Measurements from ENCODE around the gene CAPN5.

The CAPN5 gene

GRCh38 chr11:77102246-77103210 lies 35.8 kb downstream of the CAPN5 start, which contains the start of gene OMP:
Gene OMP (plus strand): TSS chr11:77102840. CDS start chr11:77102840, 0 bp downstream.
- no peak for DNase-seq

DNA sequence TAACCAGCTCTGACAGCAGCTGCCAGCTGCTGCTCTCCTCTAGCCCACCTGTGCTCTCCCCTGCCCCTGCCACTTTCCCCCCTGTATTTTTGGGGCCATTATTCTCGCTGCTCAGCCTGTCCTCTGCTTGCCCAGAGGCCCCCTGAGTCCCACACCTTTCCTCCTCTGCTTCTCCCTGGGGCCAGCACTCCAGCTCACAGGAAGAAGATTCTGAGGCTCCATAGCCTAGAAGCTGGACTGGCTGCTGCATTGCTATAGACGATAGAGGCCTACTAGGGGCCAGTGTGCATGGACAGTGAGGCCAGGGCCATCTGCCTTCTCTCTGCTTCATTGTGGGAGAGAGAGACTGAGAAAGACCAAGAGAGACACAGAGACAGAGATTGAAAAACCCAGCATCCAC lies 36.5 kb downstream of the CAPN5 start:
- no peak for DNase-seq

DNA sequence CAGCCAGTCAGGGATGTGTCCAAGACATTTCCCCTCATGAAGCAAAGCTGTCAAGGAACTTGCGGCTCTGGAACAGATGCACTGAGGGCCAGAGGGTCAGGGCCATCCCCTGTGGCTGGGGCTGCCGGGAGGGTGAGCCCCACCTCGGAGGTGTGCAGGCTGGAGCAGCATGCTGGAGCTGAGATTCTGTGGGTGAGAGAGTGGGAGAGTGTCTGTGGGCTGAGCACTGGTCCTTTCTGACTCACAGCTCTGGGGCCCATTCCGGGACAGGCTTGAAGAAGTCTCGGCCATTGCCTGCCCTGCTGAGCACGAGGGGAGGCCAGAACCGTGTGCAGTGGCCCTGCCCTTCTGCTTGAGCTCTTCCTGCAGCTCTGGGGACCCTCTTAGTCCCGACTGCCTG lies 38.0 kb downstream of the CAPN5 start:
- DNase-seq = no peak

DNA sequence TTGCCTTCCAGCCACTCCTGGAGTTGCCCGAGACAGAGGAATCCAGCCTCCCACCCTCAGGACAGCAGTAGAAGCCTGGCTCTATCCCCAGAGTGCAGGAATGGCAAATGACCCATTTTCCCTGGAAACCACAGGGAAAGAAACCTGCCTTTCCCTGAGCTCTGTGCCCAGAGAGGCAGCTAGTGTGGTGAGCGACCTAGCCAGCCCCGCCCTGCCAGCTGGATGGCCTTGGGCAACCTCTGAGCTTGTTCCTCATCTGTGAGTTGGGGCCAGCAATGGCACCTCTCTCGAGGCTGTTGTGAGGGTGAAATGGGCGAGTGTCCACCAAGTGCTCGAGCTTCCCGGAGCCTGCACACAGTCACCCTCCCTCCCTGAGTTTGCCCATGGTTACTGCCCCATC lies 39.5 kb downstream of the CAPN5 start:
- DNase-seq = no peak

GRCh38 chr11:77106759-77107158 lies 40.0 kb downstream of the CAPN5 start:
- DNase-seq = no peak

DNA sequence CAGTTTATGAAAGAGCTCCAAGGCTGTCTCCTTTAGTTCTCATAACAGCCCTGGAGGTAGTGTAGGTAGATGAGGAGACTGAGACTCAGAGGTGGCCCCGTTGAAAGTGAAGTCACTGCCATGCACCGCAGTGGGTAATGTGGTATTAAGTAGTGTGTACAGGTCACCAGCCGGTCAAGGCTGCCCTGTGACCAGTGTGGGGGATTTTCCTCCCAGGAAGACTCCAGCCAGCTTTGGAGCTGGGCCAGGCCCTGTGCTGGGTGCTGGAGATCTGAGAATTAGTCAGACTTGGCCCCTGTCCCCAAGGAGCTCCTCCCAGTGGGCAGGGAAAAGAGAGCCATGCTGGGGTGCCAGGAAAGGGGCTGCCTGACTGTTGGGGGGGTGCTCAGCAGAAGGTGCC lies 41.2 kb downstream of the CAPN5 start:
- no peak for DNase-seq

GRCh38 chr11:77108436-77108835 lies 41.7 kb downstream of the CAPN5 start:
- no peak for DNase-seq

- DNase-seq = no peak
Observed at GRCh38 chr11:77109236-77110019, 42.7 kb downstream of the CAPN5 start.

DNA sequence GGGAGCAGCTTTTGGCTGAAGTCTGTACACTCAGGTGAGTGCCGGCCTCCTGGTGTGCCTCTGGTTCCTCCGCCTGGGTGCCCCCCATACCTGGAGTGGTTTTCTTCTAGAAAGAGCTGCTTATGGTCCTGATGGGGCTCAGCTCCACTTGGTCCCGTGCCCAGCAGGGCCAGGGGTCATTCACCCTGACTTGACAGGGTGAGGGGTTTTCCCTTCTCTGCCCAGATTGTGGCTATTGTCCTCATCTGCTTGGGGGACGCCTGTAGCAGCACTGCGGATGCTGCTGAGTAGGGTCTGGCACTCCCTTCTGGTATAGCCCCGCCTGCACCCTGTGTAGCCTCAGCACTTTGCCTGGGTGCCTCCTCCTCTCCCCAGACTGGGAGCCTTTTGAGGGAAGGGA lies 44.1 kb downstream of the CAPN5 start:
- DNase-seq = no peak

- DNase-seq = no peak
Observed at GRCh38 chr11:77111277-77111676, 44.5 kb downstream of the CAPN5 start.

DNA sequence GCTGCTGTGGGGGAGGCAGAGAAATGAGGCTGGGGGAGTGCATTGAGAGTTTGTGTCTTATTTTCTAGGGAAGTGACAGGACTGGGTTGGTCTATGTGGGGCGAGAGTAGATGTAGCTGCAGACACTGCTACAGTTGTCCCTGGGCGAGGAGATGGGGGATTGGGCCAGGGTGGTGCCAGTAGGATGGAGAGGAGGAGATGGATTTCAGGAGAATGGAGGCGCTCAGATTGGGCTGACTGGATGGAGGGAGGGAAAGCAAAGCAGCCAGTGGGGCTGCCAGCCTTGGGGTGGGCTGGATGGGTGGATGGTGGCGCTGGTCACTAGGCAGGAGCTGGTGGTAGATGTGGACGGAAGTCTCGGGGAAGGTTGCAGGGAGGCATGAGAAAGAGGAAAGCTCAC lies 45.2 kb downstream of the CAPN5 start:
- no peak for DNase-seq

GRCh38 chr11:77112641-77113381 lies 46.0 kb downstream of the CAPN5 start:
- no peak for DNase-seq

GRCh38 chr11:77113382-77114088 lies 46.8 kb downstream of the CAPN5 start:
- DNase-seq = no peak

GRCh38 chr11:77114089-77114463 lies 47.3 kb downstream of the CAPN5 start:
- no peak for DNase-seq

DNA sequence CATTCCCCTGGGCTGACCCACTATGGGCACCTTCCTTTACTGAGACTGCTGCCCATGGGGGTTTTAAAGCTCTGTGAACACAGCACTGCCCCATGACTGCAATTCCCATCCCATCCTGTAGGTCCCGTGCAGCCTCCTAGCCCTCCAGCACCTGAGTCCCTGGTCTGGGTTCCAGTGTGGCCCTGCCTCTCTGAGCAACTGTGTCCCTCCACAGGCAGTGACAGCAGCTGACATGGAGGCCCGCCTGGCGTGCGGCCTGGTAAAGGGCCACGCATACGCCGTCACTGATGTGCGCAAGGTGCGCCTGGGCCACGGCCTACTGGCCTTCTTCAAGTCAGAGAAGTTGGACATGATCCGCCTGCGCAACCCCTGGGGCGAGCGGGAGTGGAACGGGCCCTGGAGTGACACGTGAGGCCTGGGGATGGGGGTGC lies 48.4 kb downstream of the CAPN5 start:
- no peak for DNase-seq

DNA sequence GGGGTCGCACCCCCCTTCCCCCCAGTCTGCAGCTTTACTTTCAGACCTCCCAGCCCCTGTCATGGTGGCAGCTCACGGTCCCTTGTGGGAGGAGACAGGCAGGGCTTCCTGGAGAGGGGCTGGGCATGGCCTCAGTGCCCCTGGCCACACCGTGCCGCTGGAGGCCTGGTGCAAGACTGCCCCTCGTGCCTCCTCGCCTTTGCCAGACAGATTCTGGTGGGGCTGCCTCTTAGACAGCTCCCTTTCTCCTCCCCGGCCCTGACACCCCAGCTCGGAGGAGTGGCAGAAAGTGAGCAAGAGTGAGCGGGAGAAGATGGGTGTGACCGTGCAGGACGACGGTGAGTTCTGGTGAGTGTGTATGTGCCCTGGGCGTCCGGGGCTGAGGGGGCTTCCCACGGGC lies 49.2 kb downstream of the CAPN5 start:
- DNase-seq = no peak

- no peak for DNase-seq
Observed at GRCh38 chr11:77117492-77117891, 50.7 kb downstream of the CAPN5 start.

- no peak for DNase-seq
Observed at GRCh38 chr11:77118086-77118485, 51.3 kb downstream of the CAPN5 start.

DNA sequence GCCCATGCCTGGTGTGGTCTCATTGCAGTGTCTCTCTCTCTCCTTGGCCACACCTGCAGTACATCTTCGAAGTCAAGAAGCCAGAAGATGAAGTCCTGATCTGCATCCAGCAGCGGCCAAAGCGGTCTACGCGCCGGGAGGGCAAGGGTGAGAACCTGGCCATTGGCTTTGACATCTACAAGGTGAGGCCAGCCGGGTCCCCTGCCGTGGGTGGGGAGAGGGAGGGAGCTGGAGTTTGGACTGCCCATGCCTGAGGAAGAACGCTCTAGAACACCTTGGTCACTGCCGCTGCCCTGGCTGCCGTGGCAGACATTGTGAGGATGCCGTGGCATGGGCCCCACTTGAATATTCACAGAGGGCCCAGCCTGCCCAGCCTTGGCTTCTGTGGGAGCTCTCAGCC lies 52.2 kb downstream of the CAPN5 start:
- DNase-seq = no peak

DNA sequence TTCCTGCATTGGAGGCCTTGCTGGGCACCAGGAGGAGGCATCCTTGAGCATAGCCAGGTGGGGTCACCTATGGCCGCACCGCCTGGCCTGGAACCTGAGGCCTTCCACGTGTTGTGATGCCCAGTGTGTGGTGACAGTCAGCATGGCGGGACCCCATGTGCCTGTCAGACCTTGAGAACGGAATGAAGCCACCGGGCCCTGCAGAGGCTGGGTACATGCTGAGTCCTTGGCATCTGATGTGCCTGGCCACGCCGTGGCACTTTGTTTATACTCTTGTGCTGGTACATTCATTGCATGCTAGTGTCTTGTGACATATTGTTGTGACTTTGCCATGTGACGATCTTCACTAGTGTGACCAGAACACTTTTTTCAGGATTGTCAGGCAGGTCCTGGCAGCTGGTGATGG lies 52.8 kb downstream of the CAPN5 start:
- DNase-seq = no peak

DNA sequence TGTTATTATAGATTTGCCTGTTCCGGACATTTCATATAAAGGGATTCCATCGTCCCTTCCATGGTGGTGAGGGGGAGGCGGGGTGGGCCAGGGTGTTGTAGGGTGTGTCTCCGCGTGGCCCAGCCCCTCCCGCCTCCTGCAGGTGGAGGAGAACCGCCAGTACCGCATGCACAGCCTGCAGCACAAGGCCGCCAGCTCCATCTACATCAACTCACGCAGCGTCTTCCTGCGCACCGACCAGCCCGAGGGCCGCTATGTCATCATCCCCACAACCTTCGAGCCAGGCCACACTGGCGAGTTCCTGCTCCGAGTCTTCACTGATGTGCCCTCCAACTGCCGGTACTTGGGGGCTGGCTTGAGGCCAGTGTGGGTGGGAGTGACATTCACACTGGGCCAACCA lies 53.8 kb downstream of the CAPN5 start:
- DNase-seq = no peak

GRCh38 chr11:77121096-77121640 lies 54.4 kb downstream of the CAPN5 start:
- no peak for DNase-seq

All from NCI-H510A (cell line).